Esophagus squamous epithelium (tissue), 4 donors: Measurements from ENCODE around the gene UBE2V1.

Experiments used
- CTCF ChIP-seq, 6 experiments: fragments of 450-650 bp in 4 of 6; fragments of 200-600 bp in 2 of 6; sonication (generic) in 2 of 6; IDR thresholded peaks; one replicate each; pipeline ENCODE4 v1.5.1; 2016 to 2019; ENCODE audit warnings: antibody characterized with exemption in 6 of 6, mild to moderate bottlenecking in 4 of 6, moderate library complexity in 4 of 6
- POLR2A ChIP-seq, 4 donors: fragments of 450-650 bp; IDR thresholded peaks; one replicate each; pipeline ENCODE4 v1.6.1; 2017; ENCODE audit warnings: antibody characterized with exemption in 4 of 4, mild to moderate bottlenecking in 4 of 4, moderate library complexity in 3 of 4

GRCh38 chr20:50044353-50044960 lies 68.5 kb downstream of the UBE2V1 start:
- TF ChIP-seq CTCF (IDR thresholded peaks at IDR 0.05) (no peak), POLR2A (IDR thresholded peaks at IDR 0.05) (no peak)
